ENCODE data around the gene DIP2C. TPM values are rescaled to one million over a fixed set of nuclear protein-coding genes. Genes with fewer than 3 reads are reported as not detected.

The DIP2C gene
- total and polyA plus RNA-seq, 2 donors (not counting 1 experiment from before 2014, with no cell fraction given) = 1.3 to 1.9 TPM

- no peaks in the 10 kb centered on the region for H3K27me3 Mint-ChIP-seq
- no peaks in the 10 kb centered on the region for H3K9me3 ChIP-seq (ENCODE audit: control extremely low read depth in 1 of 3, control insufficient read depth in 2 of 3, insufficient read depth in 1 of 3, low read length in 2 of 3)
- TF ChIP-seq CTCF (IDR thresholded peaks at IDR 0.05) (no peak), EZH2 (IDR thresholded peaks at IDR 0.05; ENCODE audit: borderline replicate concordance, insufficient read depth, low read depth, low read length, poor library complexity, severe bottlenecking) (no peak)
- no peaks in the 10 kb centered on the region for H3K4me1 ChIP-seq (ENCODE audit: control insufficient read depth in 2 of 2, insufficient read depth in 2 of 2, low read length in 2 of 2)
- no peaks in the 10 kb centered on the region for H4K20me1 ChIP-seq (ENCODE audit: control insufficient read depth, insufficient read depth, low read length, poor library complexity, severe bottlenecking)
- DNase-seq (no peak), ATAC-seq (ENCODE audit: low read depth) (no peak)
- H3K4me1 Mint-ChIP-seq = peaks cover 3% of the 10 kb centered on the region
- WGBS (ENCODE audit: insufficient coverage) = 87% methylated on average over 19 of the region's 21 CpGs
- no peak overlapping the region for H3K27ac Mint-ChIP-seq
- no peak overlapping the region for H3K27ac ChIP-seq (ENCODE audit: low read length in 2 of 2)
- no peak overlapping the region for H3K9ac ChIP-seq (ENCODE audit: low read length)
- H3K27me3 ChIP-seq (replicated peaks in 1 of 4; ENCODE audit: control extremely low read depth in 1 of 4, control insufficient read depth in 3 of 4, insufficient read depth in 4 of 4, low read length in 3 of 4) = no peaks in the 10 kb centered on the region
- ChIA-PET POLR2A (no interaction called here), CTCF (no interaction called here)
- H3K4me2 ChIP-seq (replicated peaks; ENCODE audit: low read depth, low read length, poor library complexity, severe bottlenecking) = no peak overlapping the region
- no peak overlapping the region for H3K4me3 Mint-ChIP-seq
- no peaks in the 10 kb centered on the region for H3K9me3 Mint-ChIP-seq (ENCODE audit: insufficient read depth)
- intact Hi-C loops (cut with micrococcal nuclease) = no loop called here
- H3K4me3 ChIP-seq (ENCODE audit: control extremely low read depth in 1 of 5, extremely low read depth in 1 of 5, insufficient read depth in 1 of 5, low read depth in 2 of 5, low read length in 4 of 5) = no peak overlapping the region
- no peaks in the 10 kb centered on the region for H3K79me2 ChIP-seq (ENCODE audit: control insufficient read depth, insufficient read depth, low read length)
- no peaks in the 10 kb centered on the region for H3K36me3 ChIP-seq (replicated peaks in 1 of 2; ENCODE audit: control extremely low read depth in 1 of 2, control insufficient read depth in 1 of 2, extremely low read depth in 1 of 2, insufficient read depth in 2 of 2, low read length in 1 of 2)
- no peak overlapping the region for H2AFZ ChIP-seq (ENCODE audit: insufficient read depth, low read depth, low read length, poor library complexity, severe bottlenecking)
Measured at GRCh38 chr10:392705-393037, 296.8 kb downstream of the DIP2C start.

- Histone ChIP-seq H3K27ac (ENCODE audit: low read length in 2 of 2) (no peak overlapping the region), H3K9me3 (ENCODE audit: control extremely low read depth in 1 of 3, control insufficient read depth in 2 of 3, insufficient read depth in 1 of 3, low read length in 2 of 3) (no peaks in the 10 kb centered on the region), H3K4me2 (replicated peaks; ENCODE audit: low read depth, low read length, poor library complexity, severe bottlenecking) (no peak overlapping the region), H3K36me3 (replicated peaks in 1 of 2; ENCODE audit: control extremely low read depth in 1 of 2, control insufficient read depth in 1 of 2, extremely low read depth in 1 of 2, insufficient read depth in 2 of 2, low read length in 1 of 2) (no peaks in the 10 kb centered on the region), H4K20me1 (ENCODE audit: control insufficient read depth, insufficient read depth, low read length, poor library complexity, severe bottlenecking) (no peaks in the 10 kb centered on the region), H3K4me3 (ENCODE audit: control extremely low read depth in 1 of 5, extremely low read depth in 1 of 5, insufficient read depth in 1 of 5, low read depth in 2 of 5, low read length in 4 of 5) (no peak overlapping the region), H3K27me3 (replicated peaks in 1 of 4; ENCODE audit: control extremely low read depth in 1 of 4, control insufficient read depth in 3 of 4, insufficient read depth in 4 of 4, low read length in 3 of 4) (no peaks in the 10 kb centered on the region), H3K9ac (ENCODE audit: low read length) (no peak overlapping the region), H3K79me2 (ENCODE audit: control insufficient read depth, insufficient read depth, low read length) (no peaks in the 10 kb centered on the region), H2AFZ (ENCODE audit: insufficient read depth, low read depth, low read length, poor library complexity, severe bottlenecking) (no peak overlapping the region), H3K4me1 (ENCODE audit: control insufficient read depth in 2 of 2, insufficient read depth in 2 of 2, low read length in 2 of 2) (no peaks in the 10 kb centered on the region)
- H3K27me3 Mint-ChIP-seq = no peaks in the 10 kb centered on the region
- TF ChIP-seq CTCF (IDR thresholded peaks at IDR 0.05) = no peak
- TF ChIP-seq EZH2 (IDR thresholded peaks at IDR 0.05; ENCODE audit: borderline replicate concordance, insufficient read depth, low read depth, low read length, poor library complexity, severe bottlenecking) = no peak
- ChIA-PET CTCF (no interaction called here), POLR2A (no interaction called here)
- ATAC-seq (ENCODE audit: low read depth) (no peak), DNase-seq (no peak)
- H3K9me3 Mint-ChIP-seq (ENCODE audit: insufficient read depth) = no peaks in the 10 kb centered on the region
- H3K4me3 Mint-ChIP-seq = no peak overlapping the region
- H3K27ac Mint-ChIP-seq = no peak overlapping the region
- WGBS (ENCODE audit: insufficient coverage) = 96% methylated on average over 13 of the region's 27 CpGs
- intact Hi-C loops (cut with micrococcal nuclease) = no loop called here
- H3K4me1 Mint-ChIP-seq = no peaks in the 10 kb centered on the region
Measured at GRCh38 chr10:391847-392704, 297.4 kb downstream of the DIP2C start.
